HL-60 (cell line): Measurements from ENCODE around the gene FAM83D.

ENCODE experiments used
- DNase-seq, 2 experiments: peaks; one replicate each; pipeline ENCODE4 v3.0.0-alpha.2; 2010 to 2020; ENCODE audit warnings: low read depth in 1 of 2, low spot score in 1 of 2
- H3K27ac ChIP-seq: fragments of 250-450 bp; sonication (Bioruptor Pico); replicated peaks from 2 replicates; pipeline ENCODE4 v1.5.1; 2020; ENCODE audit warnings: mild to moderate bottlenecking, moderate library complexity
- H3K27me3 ChIP-seq: fragments of 250-450 bp; sonication (Bioruptor Pico); 2 replicates; pipeline ENCODE4 v1.5.1; 2021; ENCODE audit warnings: mild to moderate bottlenecking, moderate library complexity; ENCODE audit not compliant: insufficient read depth, poor library complexity, severe bottlenecking
- H3K4me3 ChIP-seq: replicated peaks from 2 replicates; pipeline ENCODE4 v1.5.1; 2011; ENCODE audit warnings: mild to moderate bottlenecking, control low read depth, low read length; ENCODE audit not compliant: insufficient read depth
- GABPA ChIP-seq: IDR thresholded peaks from 2 replicates; pipeline ENCODE4 v1.6.1; 2012; ENCODE audit warnings: low read depth
- POLR2AphosphoS5 ChIP-seq: IDR thresholded peaks from 2 replicates; pipeline ENCODE4 v1.6.1; 2012; ENCODE audit warnings: low read depth
- SPI1 ChIP-seq: IDR thresholded peaks from 2 replicates; pipeline ENCODE4 v1.6.1; 2012; ENCODE audit warnings: low read depth, mild to moderate bottlenecking, borderline replicate concordance
- TF ChIP-seq, protein P1 (sequence below): IDR thresholded peaks from 2 replicates; pipeline ENCODE4 v1.6.1; 2012; ENCODE audit warnings: low read depth; ENCODE audit not compliant: insufficient replicate concordance
- TF ChIP-seq, protein P2 (sequence below): IDR thresholded peaks from one replicate; pipeline ENCODE4 v1.5.1; 2011; ENCODE audit warnings: low read length, control low read depth, inconsistent platforms; ENCODE audit not compliant: insufficient read depth

The FAM83D gene

DNA sequence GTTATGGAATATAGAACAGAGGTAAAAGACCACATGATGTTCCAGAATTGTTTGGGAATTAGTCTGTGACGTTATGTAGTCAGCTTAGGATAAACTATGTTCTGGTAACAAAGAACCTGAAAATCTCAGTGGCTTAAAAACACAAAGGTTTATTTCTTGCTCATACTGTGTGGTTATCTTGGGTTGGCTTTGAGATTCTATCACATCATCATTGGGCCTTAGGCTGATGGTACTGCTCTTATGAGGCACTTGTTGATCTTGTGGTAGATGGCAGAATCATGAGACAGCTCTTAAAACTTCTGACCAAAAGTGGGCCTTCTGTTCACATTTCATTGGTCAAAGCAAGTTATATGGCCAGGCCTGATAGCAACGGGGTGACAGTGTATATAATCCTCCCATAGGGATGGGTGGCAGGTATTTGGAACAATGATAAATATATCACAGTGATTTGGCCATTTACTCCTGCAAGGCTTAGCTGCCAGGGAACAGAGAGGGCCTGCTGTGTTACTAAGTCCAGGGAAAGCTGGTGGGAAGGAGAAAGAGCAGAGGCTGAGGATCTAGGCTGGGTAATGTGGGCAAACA, 49.4 kb downstream of the FAM83D start:
- DNase-seq: no peak

DNA sequence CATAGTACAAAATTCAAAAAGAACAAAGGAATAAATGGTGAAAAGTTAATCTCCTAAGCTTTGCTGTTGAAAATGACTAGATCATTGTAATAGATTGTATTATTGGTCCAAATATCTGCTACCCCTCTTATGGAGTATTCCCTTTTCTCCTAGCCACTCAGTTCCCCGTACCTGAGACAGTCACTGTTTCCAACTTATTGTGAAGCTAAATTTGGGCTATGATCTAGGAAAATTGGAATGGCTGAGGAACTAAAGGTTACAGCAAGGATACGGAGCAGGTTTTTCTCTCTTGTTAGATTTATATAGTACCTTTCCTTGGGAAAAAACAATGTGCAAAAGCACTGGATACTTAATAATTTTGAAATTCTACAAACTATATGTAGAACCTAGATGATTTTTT, 53.2 kb downstream of the FAM83D start:
- no peak for DNase-seq
- Histone ChIP-seq H3K27ac (no peak overlapping the region), H3K27me3 (no peaks in the 10 kb centered on the region), H3K4me3 (no peak overlapping the region)
- TF ChIP-seq, protein P1, sequence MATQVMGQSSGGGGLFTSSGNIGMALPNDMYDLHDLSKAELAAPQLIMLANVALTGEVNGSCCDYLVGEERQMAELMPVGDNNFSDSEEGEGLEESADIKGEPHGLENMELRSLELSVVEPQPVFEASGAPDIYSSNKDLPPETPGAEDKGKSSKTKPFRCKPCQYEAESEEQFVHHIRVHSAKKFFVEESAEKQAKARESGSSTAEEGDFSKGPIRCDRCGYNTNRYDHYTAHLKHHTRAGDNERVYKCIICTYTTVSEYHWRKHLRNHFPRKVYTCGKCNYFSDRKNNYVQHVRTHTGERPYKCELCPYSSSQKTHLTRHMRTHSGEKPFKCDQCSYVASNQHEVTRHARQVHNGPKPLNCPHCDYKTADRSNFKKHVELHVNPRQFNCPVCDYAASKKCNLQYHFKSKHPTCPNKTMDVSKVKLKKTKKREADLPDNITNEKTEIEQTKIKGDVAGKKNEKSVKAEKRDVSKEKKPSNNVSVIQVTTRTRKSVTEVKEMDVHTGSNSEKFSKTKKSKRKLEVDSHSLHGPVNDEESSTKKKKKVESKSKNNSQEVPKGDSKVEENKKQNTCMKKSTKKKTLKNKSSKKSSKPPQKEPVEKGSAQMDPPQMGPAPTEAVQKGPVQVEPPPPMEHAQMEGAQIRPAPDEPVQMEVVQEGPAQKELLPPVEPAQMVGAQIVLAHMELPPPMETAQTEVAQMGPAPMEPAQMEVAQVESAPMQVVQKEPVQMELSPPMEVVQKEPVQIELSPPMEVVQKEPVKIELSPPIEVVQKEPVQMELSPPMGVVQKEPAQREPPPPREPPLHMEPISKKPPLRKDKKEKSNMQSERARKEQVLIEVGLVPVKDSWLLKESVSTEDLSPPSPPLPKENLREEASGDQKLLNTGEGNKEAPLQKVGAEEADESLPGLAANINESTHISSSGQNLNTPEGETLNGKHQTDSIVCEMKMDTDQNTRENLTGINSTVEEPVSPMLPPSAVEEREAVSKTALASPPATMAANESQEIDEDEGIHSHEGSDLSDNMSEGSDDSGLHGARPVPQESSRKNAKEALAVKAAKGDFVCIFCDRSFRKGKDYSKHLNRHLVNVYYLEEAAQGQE: no peak
- no peak for TF ChIP-seq POLR2AphosphoS5
- no peak for TF ChIP-seq GABPA
- TF ChIP-seq SPI1: no peak

More for the DNA sequence above, 49.4 kb downstream of the FAM83D start:
- TF ChIP-seq POLR2AphosphoS5 (no peak), GABPA (no peak)
- no peak overlapping the region for H3K27ac ChIP-seq
- no peaks in the 10 kb centered on the region for H3K27me3 ChIP-seq
- H3K4me3 ChIP-seq: no peak overlapping the region

DNA sequence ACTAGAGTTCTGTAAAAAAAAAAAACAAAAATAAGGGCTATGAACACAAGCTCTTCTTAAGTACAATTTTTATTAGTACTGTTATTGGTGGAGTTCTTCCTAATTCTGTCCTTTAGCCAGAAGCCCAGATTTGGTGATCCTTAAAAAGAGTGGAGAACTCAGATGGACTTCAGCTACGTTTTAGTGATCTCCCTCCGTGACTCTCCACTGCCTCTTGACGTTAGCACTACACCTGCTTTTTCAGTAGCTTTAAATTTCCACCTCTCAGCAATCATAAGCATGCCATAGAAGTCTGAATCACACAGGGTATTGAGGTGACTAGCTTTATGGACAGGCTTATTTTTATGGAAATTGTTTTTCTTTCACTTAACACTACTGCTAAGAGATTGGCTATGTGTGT, 53.6 kb downstream of the FAM83D start:
- Histone ChIP-seq H3K27me3 (no peaks in the 10 kb centered on the region), H3K4me3 (no peak overlapping the region), H3K27ac (no peak overlapping the region)
- DNase-seq: no peak
- no peak for TF ChIP-seq SPI1
- no peak for TF ChIP-seq GABPA
- TF ChIP-seq, protein P2, sequence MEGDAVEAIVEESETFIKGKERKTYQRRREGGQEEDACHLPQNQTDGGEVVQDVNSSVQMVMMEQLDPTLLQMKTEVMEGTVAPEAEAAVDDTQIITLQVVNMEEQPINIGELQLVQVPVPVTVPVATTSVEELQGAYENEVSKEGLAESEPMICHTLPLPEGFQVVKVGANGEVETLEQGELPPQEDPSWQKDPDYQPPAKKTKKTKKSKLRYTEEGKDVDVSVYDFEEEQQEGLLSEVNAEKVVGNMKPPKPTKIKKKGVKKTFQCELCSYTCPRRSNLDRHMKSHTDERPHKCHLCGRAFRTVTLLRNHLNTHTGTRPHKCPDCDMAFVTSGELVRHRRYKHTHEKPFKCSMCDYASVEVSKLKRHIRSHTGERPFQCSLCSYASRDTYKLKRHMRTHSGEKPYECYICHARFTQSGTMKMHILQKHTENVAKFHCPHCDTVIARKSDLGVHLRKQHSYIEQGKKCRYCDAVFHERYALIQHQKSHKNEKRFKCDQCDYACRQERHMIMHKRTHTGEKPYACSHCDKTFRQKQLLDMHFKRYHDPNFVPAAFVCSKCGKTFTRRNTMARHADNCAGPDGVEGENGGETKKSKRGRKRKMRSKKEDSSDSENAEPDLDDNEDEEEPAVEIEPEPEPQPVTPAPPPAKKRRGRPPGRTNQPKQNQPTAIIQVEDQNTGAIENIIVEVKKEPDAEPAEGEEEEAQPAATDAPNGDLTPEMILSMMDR: no peak
- TF ChIP-seq, protein P1: no peak
- no peak for TF ChIP-seq POLR2AphosphoS5

DNA sequence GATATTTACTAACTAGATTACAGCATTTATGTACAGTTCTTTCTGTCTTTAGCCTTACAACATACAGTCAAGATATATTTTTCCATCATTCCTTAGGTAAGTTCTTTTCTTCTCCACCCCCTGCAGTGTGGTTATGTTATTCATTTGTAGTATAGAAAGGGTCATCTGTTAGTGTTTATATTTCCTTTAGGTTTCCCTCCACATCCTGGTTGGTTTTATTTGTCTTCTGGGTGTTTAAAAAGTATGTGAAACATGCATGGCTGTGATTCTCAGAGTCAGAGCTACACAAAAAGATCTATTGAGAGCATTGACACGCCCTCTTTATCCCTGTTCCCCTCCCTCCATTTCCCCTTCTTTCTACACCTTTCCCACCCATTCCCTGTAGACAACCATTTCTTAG, 56.1 kb downstream of the FAM83D start:
- TF ChIP-seq, protein P2: no peak
- TF ChIP-seq POLR2AphosphoS5 (no peak), GABPA (no peak), SPI1 (no peak)
- TF ChIP-seq, protein P1: no peak
- Histone ChIP-seq H3K27ac (no peak overlapping the region), H3K4me3 (no peak overlapping the region), H3K27me3 (no peaks in the 10 kb centered on the region)
- DNase-seq: no peak
